Activated CD8-positive, alpha-beta memory T cell treated with anti-CD3 and anti-CD28 coated beads, Interleukin-2, amount 10 ng/mL, durations not matched to agents 7 days and 5 days (primary cell): ENCODE data around the gene AATF. TPM values are rescaled to one million over a fixed set of nuclear protein-coding genes. Genes with fewer than 3 reads are reported as not detected.

Source experiments
- ATAC-seq: fragments of 150-1000 bp; cut with Tn5 transposase; one replicate; pipeline ENCODE4 v1.10.0; 2021; ENCODE audit warnings: moderate library complexity
- CTCF ChIA-PET: fragments of 350-600 bp; sonication (Branson Sonifier 250); formaldehyde crosslinking; loops from one replicate; lab custom pipeline; 2021; ENCODE audit warnings: antibody characterized with exemption; lab: Charles Lee
- DNase-seq: peaks from one replicate; pipeline ENCODE4 v3.0.0-alpha.2; 2020
- H3K27ac Mint-ChIP-seq: one replicate; pipeline ENCODE4 v1.8.0; 2021; ENCODE audit warnings: mild to moderate bottlenecking, mixed read lengths
- H3K27me3 Mint-ChIP-seq: one replicate; pipeline ENCODE4 v1.8.0; 2021; ENCODE audit warnings: mixed read lengths
- H3K36me3 Mint-ChIP-seq: one replicate; pipeline ENCODE4 v1.8.0; 2021; ENCODE audit warnings: mild to moderate bottlenecking, mixed read lengths
- H3K4me1 Mint-ChIP-seq: one replicate; pipeline ENCODE4 v1.8.0; 2021; ENCODE audit warnings: mixed read lengths
- H3K4me3 Mint-ChIP-seq: one replicate; pipeline ENCODE4 v1.8.0; 2021; ENCODE audit warnings: mild to moderate bottlenecking, moderate library complexity, mixed read lengths
- H3K9me3 Mint-ChIP-seq: one replicate; pipeline ENCODE4 v1.8.0; 2022; ENCODE audit warnings: low read depth, mixed read lengths
- total RNA-seq, 2 experiments: library from RNA; stranded (reverse); gene quantifications; one replicate each; pipeline ENCODE4 v1.2.3, GENCODE V29; 2021

AATF gene
- total RNA-seq: 10 to 100 TPM; 78.7 to 84.5 TPM

DNA sequence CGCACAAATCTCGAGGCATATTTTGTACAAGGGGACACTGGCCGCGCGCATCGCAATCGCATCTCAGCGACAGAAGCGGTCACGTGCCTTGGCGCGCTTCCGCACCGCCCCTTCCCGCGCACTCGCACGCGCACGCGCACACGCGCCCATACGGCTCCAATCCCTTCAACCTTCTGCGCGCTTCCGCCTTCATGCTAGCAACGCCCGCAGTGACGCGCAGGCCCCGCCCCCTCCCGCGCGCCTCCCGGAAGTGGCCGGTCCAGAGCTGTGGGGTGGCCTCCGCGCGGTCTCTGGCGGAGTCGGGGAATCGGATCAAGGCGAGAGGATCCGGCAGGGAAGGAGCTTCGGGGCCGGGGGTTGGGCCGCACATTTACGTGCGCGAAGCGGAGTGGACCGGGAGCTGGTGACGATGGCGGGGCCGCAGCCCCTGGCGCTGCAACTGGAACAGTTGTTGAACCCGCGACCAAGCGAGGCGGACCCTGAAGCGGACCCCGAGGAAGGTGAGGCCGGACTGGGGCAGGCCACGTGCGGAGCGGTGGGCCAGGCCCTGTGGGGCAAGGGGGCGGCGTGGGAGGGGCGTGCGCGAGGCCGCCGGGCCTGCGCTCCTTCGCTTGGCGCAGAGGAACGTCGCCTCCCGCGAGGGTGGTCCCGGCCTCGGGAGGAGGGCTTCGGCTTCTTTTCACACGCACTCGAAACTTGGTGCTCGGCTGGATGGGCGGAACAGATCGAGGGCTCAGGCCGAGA, at the start of gene AATF:
AATF (plus strand) TSS at position 238 of the 744 bp plus-strand sequence; CDS start at position 410, 172 bp downstream.
- peak within 1 kb of the TSS; percentile 95 for H3K27ac Mint-ChIP-seq
- H3K4me1 Mint-ChIP-seq: peaks cover 44% of the 10 kb centered on the region
- CTCF ChIA-PET: interaction anchor here (0.6 to 1.5 kb wide), 8 partner anchors 11 to 346 kb away, joined by 3 to 7 read pairs (median 3); partner anchors contain the start of gene LHX1
- H3K9me3 Mint-ChIP-seq: no peaks in the 10 kb centered on the region
- H3K27me3 Mint-ChIP-seq: peaks cover 44% of the 10 kb centered on the region
- DNase-seq: peak; percentile 97
- H3K36me3 Mint-ChIP-seq: peaks cover 35% of the 10 kb centered on the region
- H3K4me3 Mint-ChIP-seq: peak within 1 kb of the TSS; percentile 87
- peak; percentile 96 for ATAC-seq

DNA sequence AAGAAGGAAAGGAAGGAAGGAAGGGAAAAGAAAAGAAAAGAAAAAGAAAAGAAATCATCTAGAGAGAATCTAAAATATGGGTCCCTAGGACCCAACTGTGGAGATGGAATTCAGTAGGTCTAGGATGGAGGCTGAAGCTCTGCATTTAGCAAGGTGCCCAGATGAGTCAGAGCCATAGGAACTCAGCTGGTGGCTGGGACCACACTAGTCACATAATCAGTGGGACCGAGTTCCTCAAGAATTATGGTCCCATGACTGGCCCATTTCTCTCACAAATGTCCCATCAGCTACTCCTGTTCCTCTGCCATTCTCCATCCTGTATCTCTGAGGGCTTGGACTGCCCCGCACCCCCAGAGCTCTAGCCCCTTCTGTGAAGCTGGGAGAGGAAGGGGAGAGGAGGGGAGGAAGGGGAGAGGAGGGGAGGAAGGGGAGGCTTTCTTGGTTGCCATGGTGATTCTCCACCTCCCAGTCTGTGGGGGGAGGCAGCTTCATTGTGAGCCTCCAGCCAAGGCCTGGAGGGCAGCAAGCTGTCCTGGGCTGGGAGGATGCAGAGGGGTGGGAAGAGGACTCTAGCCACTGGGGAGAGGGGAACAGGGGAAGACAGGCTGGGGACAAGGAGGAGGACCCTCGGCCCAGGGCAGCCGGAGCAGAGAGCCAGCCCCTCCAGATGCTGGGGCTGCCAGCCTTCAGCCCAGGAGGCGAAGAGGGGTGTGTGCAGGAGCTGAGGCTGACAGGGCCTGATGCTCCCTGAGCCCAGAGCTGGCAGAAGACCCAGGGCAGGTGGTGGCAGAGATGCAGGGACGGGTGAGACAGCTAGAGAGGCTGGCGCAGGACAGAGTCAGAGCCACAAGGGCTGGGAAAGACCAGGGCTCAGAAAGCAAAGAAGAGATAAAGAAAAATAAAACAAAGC, 49.2 kb upstream of the AATF start:
- Mint-ChIP-seq H3K4me3 (no peak overlapping the region), H3K27ac (no peak overlapping the region), H3K4me1 (no peaks in the 10 kb centered on the region), H3K27me3 (peaks cover 32% of the 10 kb centered on the region), H3K9me3 (no peaks in the 10 kb centered on the region), H3K36me3 (no peaks in the 10 kb centered on the region)
- no peak for ATAC-seq
- CTCF ChIA-PET: no interaction called here
- DNase-seq: no peak

GRCh38 chr17:36900160-36900512, 48.6 kb upstream of the AATF start:
- no peaks in the 10 kb centered on the region for H3K36me3 Mint-ChIP-seq
- ATAC-seq: no peak
- no peak overlapping the region for H3K4me3 Mint-ChIP-seq
- H3K27me3 Mint-ChIP-seq: peaks cover 34% of the 10 kb centered on the region
- H3K4me1 Mint-ChIP-seq: no peaks in the 10 kb centered on the region
- no peaks in the 10 kb centered on the region for H3K9me3 Mint-ChIP-seq
- no peak for DNase-seq
- CTCF ChIA-PET: no interaction called here
- no peak overlapping the region for H3K27ac Mint-ChIP-seq

GRCh38 chr17:36901506-36901905, 47.2 kb upstream of the AATF start:
- no peak overlapping the region for H3K4me3 Mint-ChIP-seq
- no peak for DNase-seq
- no peak overlapping the region for H3K27ac Mint-ChIP-seq
- H3K9me3 Mint-ChIP-seq: no peaks in the 10 kb centered on the region
- CTCF ChIA-PET: no interaction called here
- no peaks in the 10 kb centered on the region for H3K36me3 Mint-ChIP-seq
- no peaks in the 10 kb centered on the region for H3K4me1 Mint-ChIP-seq
- peaks cover 29% of the 10 kb centered on the region for H3K27me3 Mint-ChIP-seq
- ATAC-seq: no peak

GRCh38 chr17:36907407-36907806, 41.3 kb upstream of the AATF start:
- Mint-ChIP-seq H3K9me3 (no peaks in the 10 kb centered on the region), H3K4me3 (no peak overlapping the region), H3K4me1 (no peaks in the 10 kb centered on the region), H3K27me3 (peaks cover 42% of the 10 kb centered on the region), H3K36me3 (no peaks in the 10 kb centered on the region), H3K27ac (no peak overlapping the region)
- CTCF ChIA-PET: interaction anchor here (0.5 kb wide), 1 partner anchor 30 kb away, joined by 3 read pairs; no protein-coding TSS in a partner anchor
- DNase-seq (no peak), ATAC-seq (no peak)

GRCh38 chr17:36910513-36910912, 38.2 kb upstream of the AATF start:
- no peaks in the 10 kb centered on the region for H3K4me1 Mint-ChIP-seq
- ATAC-seq (no peak), DNase-seq (no peak)
- peaks cover 30% of the 10 kb centered on the region for H3K27me3 Mint-ChIP-seq
- no peaks in the 10 kb centered on the region for H3K36me3 Mint-ChIP-seq
- CTCF ChIA-PET: no interaction called here
- no peak overlapping the region for H3K4me3 Mint-ChIP-seq
- H3K27ac Mint-ChIP-seq: no peak overlapping the region
- H3K9me3 Mint-ChIP-seq: no peaks in the 10 kb centered on the region

GRCh38 chr17:36911001-36911400, 37.8 kb upstream of the AATF start:
- Mint-ChIP-seq H3K27me3 (peaks cover 28% of the 10 kb centered on the region), H3K4me3 (no peak overlapping the region), H3K4me1 (peaks cover 2% of the 10 kb centered on the region), H3K9me3 (no peaks in the 10 kb centered on the region), H3K36me3 (no peaks in the 10 kb centered on the region), H3K27ac (no peak overlapping the region)
- DNase-seq (no peak), ATAC-seq (no peak)
- CTCF ChIA-PET: no interaction called here

DNA sequence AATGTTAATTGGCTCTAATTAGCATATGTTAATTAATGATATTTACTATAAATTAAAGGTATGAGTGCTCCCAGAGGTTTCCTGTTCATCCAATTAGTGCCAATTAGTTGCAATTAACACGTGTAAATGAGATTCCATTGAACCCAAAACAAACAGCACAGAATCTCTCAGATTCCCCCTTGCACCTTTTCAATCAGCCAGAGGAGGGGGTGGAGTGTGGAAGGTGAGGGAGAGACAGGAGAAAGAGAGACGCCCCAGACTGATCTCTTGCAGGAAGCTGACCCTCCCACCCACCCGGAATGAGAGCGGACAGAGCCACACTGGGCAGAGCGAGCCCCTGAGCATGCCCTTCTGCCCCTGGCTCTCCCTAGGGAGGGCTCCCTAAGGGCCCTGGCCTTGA, 35.6 kb upstream of the AATF start:
- peaks cover 18% of the 10 kb centered on the region for H3K27me3 Mint-ChIP-seq
- ATAC-seq: no peak

DNA sequence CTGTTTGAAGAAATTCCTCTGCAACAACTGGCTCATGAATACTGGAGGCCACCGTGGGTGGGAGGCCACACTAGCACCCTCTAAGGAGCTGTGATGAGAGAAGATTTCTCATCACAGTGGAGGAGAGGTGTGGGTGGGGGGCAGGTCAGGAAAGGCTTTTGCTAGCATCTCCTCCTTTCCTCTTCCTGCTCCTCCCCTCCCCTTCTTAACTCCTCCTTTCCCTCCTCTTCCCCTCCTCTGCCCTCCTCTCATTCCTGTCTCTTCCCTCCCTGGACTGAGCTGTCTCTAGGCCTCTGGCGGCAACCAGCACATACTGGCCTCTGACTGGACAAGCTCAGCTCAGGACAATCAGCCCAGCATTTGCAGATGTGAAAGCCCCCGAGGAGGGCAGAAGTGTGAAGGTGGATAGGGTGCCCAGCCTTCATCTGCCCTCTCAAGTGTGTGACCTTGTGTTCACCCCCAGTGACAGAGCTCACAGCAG, 30.5 kb upstream of the AATF start:
- H3K27ac Mint-ChIP-seq: no peak overlapping the region
- no peaks in the 10 kb centered on the region for H3K36me3 Mint-ChIP-seq
- H3K4me3 Mint-ChIP-seq: no peak overlapping the region
- peaks cover 27% of the 10 kb centered on the region for H3K27me3 Mint-ChIP-seq
- no peaks in the 10 kb centered on the region for H3K9me3 Mint-ChIP-seq
- peaks cover 11% of the 10 kb centered on the region for H3K4me1 Mint-ChIP-seq
- CTCF ChIA-PET: interaction anchor here (0.8 kb wide), 1 partner anchor 26 kb away, joined by 3 read pairs; no protein-coding TSS in a partner anchor
- no peak for DNase-seq
- no peak for ATAC-seq

More for the DNA sequence above, 35.6 kb upstream of the AATF start:
- no peaks in the 10 kb centered on the region for H3K36me3 Mint-ChIP-seq
- CTCF ChIA-PET: no interaction called here
- H3K9me3 Mint-ChIP-seq: no peaks in the 10 kb centered on the region
- no peak overlapping the region for H3K4me3 Mint-ChIP-seq
- H3K27ac Mint-ChIP-seq: no peak overlapping the region
- peaks cover 2% of the 10 kb centered on the region for H3K4me1 Mint-ChIP-seq
- no peak for DNase-seq

DNA sequence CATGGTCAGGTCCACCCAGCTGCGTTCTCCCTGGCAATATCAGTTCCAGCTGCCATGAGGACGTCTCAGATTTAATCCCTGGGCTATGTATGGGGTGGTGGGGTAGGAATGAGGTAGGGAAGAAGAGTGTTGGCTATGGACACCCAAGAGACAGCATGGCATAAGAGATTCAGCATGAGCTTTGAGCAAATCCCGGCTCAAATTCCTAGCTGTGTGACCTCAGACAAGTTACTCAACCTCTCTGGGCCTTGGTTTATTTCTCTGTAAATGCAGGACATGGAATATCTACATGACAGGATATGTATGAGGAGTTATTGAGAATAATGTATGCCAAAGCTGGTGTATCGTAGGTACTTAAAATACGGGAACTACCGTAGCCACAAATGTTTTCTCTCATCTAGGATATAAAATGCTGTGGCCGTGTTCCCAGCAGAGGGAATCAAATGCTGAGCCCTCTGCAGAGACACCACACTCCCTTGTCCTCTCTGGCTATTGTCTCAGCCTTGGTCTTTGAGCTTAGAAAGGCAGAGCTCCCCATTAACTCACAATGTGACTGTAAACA, 29.3 kb upstream of the AATF start:
- CTCF ChIA-PET: no interaction called here
- peaks cover 27% of the 10 kb centered on the region for H3K27me3 Mint-ChIP-seq
- DNase-seq: no peak
- peaks cover 11% of the 10 kb centered on the region for H3K4me1 Mint-ChIP-seq
- no peaks in the 10 kb centered on the region for H3K36me3 Mint-ChIP-seq
- ATAC-seq: no peak
- H3K27ac Mint-ChIP-seq: no peak overlapping the region
- no peak overlapping the region for H3K4me3 Mint-ChIP-seq
- no peaks in the 10 kb centered on the region for H3K9me3 Mint-ChIP-seq

- DNase-seq: no peak
- no peak overlapping the region for H3K4me3 Mint-ChIP-seq
- H3K36me3 Mint-ChIP-seq: no peaks in the 10 kb centered on the region
Measured at GRCh38 chr17:36920032-36921005, 28.4 kb upstream of the AATF start.

DNA sequence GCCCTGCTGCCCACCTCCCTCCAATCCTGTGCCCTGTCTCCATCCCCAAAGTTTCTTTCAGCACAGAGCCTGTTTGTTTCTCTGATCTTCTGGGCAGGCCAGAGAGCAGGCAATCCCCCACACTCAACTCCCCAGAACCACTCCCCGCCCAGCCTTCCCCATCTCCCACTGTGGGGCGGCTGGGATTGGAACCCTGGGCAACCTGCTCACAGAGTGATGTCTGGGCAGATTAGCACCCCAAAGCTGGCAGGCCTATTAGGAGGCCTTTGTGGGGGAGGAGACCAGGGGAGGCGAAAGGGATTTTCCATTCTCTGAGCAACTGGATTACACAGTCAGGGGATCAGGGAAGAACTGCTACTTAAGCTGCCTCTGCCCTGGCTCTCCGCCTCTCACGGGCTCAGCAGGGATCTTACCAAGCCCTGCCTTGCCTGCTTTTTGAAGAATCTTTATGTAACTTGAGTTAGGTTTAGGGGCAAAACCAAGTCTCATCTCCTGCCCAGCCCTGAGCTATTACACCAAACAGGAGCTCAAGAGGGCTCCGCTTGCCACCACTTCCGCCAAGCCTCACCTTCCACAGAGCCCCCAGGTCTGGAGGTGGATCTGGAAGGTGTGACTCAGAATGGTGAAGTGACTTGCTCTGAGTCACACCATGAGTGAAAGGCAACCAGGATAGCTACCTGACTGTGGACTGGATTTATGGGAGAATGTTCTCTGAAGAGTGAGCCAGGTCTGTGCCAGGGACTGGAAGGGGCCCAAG, 27.5 kb upstream of the AATF start:
- peaks cover 9% of the 10 kb centered on the region for H3K4me1 Mint-ChIP-seq
- CTCF ChIA-PET: no interaction called here
- ATAC-seq: peak; percentile 72
- no peaks in the 10 kb centered on the region for H3K9me3 Mint-ChIP-seq
- DNase-seq: peak; percentile 65
- H3K27me3 Mint-ChIP-seq: peaks cover 40% of the 10 kb centered on the region
- H3K36me3 Mint-ChIP-seq: no peaks in the 10 kb centered on the region
- no peak overlapping the region for H3K27ac Mint-ChIP-seq
- H3K4me3 Mint-ChIP-seq: no peak overlapping the region

More at GRCh38 chr17:36920032-36921005, 28.4 kb upstream of the AATF start:
- H3K27me3 Mint-ChIP-seq: peaks cover 33% of the 10 kb centered on the region
- H3K9me3 Mint-ChIP-seq: no peaks in the 10 kb centered on the region
- no peak overlapping the region for H3K27ac Mint-ChIP-seq
- peaks cover 11% of the 10 kb centered on the region for H3K4me1 Mint-ChIP-seq
- CTCF ChIA-PET: no interaction called here
- ATAC-seq: no peak
